HG02885 (cell line): ENCODE data around the gene HDAC1.
"Not testable (repeated sequence)": the region's sequence is repeated elsewhere in the genome, so short reads cannot be mapped to it uniquely, and the experiment has no call there.

ENCODE experiments used
- ATAC-seq: cut with Tn5 transposase; IDR thresholded peaks from one replicate; pipeline ENCODE4 v1.9.1; 2021; ENCODE audit warnings: mild to moderate bottlenecking; ENCODE audit not compliant: unreplicated experiment, poor library complexity

The HDAC1 gene

DNA sequence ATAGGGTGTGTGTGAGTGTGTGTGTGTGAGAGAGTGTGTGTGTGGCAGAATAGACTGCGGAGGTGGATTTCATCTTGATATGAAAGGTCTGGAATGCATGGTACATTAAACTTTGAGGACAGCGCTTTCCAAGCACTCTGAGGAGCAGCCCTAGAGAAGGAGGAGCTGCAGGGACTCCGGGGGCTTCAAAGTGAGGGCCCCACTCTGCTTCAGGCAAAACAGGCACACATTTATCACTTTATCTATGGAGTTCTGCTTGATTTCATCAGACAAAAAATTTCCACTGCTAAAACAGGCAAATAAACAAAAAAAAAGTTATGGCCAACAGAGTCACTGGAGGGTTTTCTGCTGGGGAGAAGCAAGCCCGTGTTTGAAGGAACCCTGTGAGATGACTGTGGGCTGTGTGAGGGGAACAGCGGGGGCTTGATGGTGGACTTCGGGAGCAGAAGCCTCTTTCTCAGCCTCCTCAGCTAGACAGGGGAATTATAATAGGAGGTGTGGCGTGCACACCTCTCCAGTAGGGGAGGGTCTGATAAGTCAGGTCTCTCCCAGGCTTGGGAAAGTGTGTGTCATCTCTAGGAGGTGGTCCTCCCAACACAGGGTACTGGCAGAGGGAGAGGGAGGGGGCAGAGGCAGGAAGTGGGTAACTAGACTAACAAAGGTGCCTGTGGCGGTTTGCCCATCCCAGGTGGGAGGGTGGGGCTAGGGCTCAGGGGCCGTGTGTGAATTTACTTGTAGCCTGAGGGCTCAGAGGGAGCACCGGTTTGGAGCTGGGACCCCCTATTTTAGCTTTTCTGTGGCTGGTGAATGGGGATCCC, 18.3 kb upstream of the HDAC1 start:
- ATAC-seq = no peak

DNA sequence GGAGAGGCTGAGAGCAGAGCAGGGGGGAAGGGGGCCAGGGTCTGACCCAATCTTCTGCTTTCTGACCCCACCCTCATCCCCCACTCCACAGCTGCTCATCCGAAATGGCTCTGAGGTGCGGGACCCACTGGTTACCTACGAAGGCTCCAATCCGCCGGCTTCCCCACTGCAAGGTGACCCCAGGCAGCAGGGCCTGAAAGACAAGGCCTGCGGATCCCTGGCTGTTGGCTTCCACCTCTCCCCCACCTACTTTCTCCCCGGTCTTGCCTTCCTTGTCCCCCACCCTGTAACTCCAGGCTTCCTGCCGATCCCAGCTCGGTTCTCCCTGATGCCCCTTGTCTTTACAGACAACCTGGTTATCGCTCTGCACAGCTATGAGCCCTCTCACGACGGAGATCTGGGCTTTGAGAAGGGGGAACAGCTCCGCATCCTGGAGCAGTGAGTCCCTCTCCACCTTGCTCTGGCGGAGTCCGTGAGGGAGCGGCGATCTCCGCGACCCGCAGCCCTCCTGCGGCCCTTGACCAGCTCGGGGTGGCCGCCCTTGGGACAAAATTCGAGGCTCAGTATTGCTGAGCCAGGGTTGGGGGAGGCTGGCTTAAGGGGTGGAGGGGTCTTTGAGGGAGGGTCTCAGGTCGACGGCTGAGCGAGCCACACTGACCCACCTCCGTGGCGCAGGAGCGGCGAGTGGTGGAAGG, 17.1 kb upstream of the HDAC1 start:
- no peak for ATAC-seq

DNA sequence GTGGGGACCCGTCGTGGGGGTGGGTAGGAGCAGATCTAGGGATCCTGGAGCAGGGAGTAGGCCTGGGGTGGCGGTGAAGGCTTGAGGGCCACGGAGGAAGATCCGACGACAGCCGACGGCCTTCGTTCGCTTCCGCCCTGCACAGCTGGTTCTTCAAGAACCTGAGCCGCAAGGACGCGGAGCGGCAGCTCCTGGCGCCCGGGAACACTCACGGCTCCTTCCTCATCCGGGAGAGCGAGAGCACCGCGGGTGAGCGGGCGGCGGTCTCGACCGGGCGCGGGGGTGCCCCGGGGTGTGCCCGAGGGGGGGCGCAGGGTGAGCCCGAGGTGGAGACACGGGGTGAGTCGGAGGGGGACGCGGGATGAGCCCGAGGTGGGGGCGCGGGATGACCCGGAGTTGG, 16.5 kb upstream of the HDAC1 start:
- ATAC-seq = no peak

DNA sequence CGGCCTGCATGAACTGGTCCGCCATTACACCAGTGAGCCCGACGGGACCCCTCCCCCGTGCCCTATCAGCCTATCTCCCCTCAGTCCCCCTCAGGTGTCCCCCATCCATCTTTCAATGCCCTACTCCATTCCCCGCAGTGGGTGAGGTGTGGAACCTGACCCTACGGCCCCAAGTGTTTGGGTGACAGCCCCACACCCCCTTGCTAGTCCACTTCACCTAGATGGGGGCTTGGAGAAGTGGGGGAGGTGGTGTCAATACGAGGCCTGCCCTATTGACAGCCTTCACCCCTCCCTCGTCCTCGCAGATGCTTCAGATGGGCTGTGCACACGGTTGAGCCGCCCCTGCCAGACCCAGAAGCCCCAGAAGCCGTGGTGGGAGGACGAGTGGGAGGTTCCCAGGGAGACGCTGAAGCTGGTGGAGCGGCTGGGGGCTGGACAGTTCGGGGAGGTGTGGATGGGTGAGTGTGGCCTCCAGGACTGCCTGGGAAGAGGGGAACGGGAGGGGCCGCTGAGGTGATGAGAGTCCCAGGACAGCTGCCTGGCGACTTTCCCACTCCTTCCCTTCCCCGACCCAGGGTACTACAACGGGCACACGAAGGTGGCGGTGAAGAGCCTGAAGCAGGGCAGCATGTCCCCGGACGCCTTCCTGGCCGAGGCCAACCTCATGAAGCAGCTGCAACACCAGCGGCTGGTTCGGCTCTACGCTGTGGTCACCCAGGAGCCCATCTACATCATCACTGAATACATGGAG, 15.7 kb upstream of the HDAC1 start:
- ATAC-seq = no peak

DNA sequence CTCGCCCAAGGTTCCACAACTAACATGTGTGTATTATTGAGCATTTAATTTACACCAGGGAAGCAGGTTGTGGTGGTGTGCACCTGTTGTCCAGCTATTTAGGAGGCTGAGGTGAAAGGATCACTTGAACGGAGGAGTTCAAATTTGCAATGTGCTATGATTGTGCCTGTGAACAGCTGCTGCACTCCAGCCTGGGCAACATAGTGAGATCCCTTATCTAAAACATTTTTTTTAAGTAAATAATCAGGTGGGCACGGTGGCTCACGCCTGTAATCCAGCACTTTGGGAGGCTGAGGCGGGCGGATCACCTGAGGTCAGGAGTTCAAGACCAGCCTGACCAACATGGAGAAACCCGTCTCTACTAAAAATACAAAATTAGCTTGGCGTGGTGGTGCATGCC, 7.1 kb upstream of the HDAC1 start:
- not testable (repeated sequence) for ATAC-seq

DNA sequence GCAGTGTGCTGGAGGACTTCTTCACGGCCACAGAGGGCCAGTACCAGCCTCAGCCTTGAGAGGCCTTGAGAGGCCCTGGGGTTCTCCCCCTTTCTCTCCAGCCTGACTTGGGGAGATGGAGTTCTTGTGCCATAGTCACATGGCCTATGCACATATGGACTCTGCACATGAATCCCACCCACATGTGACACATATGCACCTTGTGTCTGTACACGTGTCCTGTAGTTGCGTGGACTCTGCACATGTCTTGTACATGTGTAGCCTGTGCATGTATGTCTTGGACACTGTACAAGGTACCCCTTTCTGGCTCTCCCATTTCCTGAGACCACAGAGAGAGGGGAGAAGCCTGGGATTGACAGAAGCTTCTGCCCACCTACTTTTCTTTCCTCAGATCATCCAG, 6.2 kb upstream of the HDAC1 start:
- ATAC-seq = no peak

DNA sequence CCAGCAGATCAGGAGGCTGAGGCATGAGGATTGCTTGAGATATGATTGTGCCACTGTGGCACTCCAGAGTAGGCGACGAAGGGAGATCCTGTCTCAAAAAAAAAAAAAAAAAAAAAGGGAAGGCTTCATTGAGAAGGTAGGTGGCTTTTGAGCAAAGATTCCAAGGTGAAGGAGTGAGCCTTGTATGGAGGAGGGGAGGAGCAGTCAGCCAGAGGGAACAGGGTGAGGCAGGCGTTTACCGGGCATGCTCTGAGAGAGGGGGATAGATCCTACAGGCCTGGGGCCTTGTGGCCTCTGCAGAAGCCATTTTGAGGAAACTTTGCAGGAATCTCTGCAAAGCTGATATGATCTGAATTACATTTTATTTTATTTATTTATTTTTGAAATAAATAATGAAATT, 5.1 kb upstream of the HDAC1 start:
- ATAC-seq = no peak

DNA sequence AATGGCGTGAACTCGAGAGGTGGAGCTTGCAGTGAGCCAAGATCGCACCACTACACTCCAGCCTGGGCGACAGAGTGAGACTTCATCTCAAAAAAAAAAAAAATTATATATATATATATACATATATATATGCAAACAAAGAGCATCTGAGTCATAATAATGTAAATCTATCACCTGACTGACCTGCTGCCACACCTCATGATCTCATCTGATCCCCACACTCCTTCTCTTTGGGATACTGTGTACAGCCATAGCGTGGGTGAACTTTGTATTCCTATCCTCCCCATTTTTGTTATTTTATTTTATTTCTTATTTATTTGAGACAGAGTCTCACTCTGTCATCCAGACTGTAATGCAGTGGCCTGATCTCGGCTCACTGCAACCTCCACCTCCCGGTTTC, 2.6 kb upstream of the HDAC1 start:
- no peak for ATAC-seq

DNA sequence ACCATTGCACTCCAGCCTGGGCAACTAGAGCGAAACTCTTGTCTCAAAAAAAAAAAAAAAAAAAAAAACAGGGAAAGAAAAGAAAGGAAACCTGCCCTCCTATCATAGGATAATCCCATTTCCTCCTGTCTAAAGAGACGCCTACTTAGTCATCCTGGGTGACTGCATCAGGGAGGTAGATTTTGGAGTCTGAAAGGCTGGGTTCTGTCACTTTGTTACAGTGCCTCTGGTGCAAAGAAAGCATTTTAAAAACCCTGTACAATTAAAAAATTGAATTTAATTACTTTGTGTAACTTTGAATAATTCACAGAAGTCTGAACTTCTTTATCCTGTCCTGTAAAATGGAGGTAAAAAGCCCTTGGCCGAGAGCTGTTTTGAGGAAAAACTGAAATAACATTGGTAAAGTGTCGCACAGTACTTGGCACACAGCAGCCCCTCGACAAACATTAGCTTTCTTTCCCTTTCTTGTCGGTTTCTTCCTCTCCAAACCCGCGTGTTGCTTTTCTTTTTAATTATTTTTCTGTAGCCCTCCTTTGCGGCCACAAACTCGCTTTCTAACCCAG, 657 bp upstream of the HDAC1 start:
- ATAC-seq = no peak

DNA sequence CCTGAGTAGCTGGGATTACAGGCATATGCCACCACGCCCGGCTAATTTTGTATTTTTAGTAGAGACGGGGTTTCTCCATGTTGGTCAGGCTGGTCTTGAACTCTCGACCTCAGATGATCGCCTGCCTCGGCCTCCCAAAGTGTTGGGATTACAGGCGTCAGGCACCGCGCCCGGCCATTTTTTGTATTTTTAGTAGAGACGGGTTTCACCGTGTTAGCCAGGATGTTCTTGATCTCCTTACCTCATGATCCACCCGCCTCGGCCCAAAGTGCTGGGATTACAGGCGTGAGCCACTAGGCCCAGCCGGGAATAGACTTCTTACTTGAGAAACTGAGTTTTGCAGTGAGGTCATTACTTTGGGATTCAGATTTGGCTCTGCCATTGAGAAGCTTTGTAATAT, 6.3 kb downstream of the HDAC1 start:
- not testable (repeated sequence) for ATAC-seq

DNA sequence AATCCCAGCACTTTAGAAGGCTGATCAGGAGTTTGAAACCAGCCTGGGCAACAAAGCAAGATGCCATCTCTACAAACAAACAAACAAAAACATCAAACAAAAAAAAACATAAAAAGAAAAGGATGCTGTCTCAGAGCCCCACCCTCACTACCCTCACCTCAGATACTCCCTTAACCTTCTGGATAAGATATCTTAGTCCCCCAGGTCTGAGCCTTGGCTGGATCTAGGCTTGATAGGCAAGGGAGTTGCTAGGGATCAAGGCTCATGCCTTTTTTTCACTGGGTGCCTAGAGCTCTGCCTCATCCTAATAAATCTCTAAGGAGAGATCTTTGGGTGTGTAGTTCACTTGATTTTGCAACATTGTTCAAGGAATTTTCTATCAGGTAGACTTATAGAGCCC, 7.4 kb downstream of the HDAC1 start:
- no peak for ATAC-seq

DNA sequence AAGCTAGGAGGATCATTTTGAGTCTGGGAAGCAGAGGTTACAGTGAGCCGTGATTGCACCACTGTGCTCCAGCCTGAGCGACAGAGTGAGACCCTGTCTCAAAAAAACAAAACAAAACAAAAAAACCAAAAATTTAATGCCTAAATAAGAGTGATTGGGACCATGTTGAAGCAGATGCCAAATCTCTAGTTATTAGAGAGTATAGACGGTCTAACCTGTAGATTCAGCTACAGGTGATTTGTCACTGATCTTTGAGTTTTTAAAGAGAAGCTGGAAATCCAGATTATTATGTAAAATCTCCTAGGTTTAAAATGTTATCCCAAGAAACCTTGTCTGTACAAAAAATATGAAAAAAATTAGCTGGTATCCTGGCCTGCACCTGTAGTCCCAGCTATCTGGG, 11.5 kb downstream of the HDAC1 start:
- no peak for ATAC-seq

DNA sequence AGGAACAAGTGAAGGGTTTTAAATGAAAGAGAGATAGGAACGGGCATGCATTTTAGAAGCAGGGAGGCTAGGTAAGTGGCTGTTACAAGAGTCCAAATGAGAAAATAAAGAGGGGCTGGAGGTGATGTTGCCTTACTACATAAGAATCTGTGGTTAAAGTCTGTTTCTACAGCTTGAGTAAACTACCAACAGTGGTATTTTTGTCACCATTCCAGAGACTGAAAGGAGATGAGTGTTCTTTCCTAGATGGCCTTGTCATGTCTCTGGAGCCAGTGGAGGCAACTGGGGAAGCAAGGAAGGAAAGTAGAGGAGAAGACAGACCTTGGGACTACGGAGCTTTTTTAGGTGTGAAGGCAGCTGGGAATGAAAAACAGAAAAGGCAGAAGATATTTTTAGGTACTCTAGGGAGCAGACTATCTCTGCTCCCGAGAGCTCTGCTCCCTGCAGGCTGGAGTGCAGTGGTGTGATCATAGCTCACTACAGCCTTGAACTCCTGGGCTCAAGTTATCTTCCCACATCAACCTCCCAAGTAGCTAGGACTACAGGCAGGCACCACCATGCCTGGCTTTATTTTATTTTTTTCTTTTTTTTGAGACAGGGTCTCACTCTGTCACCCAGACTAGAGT, 12.2 kb downstream of the HDAC1 start:
- no peak for ATAC-seq

DNA sequence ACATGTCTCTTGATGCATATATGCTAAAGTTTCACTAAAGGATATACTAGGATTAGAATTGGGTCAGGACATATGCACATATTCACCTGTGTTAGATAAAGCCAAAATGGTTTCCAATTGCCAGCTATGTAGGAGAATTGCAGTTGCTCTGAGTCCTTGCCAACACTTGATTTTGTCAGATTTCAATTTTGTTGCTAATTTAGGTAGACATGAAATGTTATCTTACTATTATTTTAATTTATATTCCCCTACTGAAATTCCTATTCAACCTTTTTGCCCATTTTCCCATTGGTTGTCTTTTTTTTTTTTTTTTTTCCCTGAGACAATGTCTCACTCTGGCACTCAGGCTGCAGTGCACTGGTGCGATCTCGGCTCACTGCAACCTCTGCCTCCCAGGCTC, 13.4 kb downstream of the HDAC1 start:
- no peak for ATAC-seq

DNA sequence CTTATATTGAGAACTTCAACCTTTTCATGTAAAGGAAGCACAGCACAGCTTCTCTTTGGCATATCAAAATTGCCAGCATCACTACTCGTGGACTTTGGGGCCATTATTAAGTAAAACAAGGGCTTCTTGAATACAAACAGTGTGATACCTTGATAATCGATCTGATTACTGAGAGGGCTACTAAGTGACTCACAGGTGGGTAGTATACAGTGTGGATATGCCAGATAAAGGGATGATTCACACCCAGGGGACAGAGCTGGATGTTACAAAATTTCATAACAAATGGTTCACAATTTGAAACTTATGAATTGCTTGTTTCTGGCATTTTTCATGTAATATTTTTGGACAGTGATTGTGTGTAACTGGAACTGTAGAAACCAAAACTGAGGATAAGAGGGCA, 15.4 kb downstream of the HDAC1 start:
- ATAC-seq = no peak

DNA sequence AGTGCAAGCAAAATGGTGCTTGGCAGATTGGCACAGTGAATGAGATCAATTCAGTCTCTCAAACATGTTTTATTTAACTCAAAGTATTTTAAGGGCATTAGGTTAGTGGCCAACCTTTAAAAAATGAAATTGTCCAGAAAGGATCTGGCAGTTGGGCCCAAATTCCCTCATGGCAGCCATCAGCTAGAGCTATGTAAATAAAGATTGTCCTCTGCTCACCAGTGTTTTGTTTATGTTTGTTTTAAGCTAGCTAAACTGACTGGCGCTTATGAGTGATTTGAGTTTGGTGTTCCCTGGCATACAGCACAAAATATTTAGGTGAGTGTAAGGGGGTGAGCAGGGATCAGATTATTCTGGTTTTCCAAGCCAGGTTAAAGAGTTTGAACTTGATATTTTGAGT, 18.1 kb downstream of the HDAC1 start:
- ATAC-seq = no peak

DNA sequence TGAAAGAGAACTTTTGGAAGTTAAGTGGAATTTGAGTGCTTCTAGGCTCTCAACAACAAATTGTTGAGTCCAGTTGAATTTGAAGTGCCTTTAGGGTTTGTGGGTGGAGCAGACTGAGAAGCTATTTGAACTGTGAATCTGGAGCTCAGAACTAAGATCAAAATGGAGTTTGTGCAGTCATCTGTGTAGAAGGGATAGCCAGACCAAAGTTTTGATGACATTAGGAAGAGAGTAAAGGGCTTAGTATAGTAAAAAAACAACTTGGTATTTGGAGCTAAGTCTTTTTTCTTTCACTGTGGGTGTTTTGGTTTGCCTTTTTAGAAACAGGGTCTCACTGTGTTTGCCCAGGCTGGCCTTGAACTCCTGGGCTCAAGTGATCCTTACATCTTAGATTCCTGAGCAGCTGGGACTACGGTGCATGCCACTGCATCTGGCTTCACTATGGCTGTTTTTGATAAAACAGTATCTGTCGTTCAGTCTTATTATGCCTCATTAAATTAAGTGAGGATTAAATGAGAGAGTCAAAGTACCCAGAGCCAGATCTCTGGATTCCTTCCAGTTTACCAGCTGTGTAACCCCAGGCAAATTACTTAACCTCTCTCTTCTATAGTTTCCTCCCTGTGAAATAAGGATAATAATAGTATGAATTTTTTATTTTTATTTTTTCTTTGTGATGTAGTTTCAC, 20.0 kb downstream of the HDAC1 start:
- ATAC-seq = no peak

DNA sequence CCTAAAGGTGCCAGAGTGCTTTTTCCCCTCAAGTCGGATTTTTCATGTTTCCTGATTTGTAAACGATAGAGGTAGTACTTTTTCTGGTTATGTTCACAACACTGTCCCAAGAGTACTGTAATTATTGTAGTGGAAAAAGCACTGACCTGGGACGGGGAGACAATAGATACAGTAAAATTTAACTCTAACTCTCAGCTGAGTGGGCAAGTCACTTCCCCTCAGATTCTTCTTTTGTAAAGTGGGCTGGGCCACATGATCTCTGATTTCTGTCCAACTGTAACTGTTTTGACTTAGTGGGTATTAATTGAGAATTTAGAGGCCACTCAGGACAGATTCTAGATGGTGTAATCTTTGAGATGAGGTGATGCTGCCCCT, 25.0 kb downstream of the HDAC1 start:
- peak; percentile 26 for ATAC-seq

DNA sequence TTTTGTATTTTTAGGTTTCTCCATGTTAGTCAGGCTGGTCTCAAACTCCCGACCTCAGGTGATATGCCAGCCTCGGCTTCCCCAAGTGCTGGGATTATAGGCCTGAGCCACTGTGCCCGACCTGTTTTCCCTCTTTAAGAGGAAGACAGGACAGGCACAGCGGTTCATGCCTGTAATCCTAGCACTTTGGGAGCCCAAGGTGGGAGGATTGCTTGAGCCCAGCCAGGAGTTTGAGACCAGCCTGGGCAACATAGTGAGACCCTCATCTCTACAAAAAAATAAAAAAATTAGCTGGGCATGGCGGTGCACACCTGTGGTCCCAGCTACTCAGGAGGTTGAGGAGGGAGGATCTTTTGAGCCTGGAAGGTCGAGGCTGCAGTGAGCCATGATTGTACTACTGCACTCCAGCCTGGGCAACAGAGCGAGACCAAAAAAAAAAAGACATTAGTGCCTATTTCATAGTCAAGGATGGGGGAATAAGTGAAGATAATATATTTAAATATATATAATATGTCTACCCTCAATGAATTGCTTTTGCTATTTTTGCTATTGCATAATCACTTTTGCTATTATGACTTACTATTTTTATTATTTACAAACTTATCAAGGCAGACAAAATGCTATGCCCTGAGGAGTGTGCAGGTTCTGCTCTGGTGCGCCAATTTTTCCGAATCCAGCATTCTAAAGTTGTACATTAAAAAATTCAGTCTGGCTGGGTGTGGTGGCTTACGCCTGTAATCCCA, 26.4 kb downstream of the HDAC1 start:
- no peak for ATAC-seq
